ENCODE data around the gene ATP7B. TPM values are rescaled to one million over a fixed set of nuclear protein-coding genes. Genes with fewer than 3 reads are reported as not detected.
A peak's percentile ranks its signal among the peaks of the same experiment; 100 is the strongest.

ATP7B gene
- total RNA-seq, 2 experiments from 2014 or later = 0.40 to 0.76 TPM

DNA sequence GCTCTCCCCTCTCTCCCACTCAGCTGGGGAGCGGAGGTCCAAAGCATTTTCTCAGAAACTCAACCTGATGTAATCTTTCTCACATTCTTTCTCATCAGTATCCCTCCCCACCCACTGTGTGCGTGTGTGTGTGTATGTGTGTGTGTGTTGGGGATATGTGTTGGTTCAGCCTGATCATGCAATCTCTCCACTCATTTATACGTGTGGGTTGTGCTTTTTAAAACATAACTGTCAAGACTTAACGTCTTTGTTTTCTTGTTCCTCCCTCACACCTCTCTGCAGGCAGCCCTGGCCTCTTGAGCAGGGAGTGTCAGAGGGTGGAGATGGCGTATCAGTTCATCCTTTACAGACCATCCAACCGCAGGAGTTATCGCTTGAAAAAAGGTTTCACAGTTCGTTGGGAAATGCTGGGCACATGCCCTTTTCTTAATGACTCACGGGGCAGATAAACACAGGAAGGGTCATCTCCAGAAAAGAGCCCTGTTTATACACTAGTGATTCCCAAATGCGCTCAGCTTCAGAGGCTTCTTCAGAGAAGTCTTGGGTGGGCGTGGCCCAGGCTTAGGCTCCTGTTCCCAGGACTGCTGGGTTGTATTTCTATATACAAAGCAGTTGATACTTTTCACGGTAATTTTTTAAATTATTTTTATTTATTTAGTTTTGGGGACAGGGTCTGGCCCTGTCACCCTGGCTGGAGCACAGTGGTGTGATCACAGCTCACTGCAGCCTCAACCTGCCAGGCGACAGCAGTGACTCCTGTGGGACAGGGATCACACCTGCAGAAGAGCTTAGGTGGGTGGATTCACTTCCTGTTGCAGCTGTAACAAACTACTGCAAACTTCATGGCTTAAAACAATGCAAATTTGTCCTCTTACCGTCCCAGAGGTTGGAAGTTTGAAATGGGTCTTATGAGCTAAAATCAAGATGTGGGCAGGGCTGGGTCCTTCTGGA is 89.2 kb downstream of the ATP7B start:
- Histone ChIP-seq H3K9me2 (ENCODE audit: insufficient read depth, low read length) (no peaks in the 10 kb centered on the region), H4K20me1 (ENCODE audit: insufficient read depth, low read length) (no peaks in the 10 kb centered on the region), H3K4me3 (ENCODE audit: low read depth, low read length, poor library complexity, severe bottlenecking) (no peak overlapping the region), H3K9me3 (ENCODE audit: low read length) (no peaks in the 10 kb centered on the region), H3K27ac (ENCODE audit: low read depth, low read length, poor library complexity, severe bottlenecking) (no peak overlapping the region), H3K79me2 (ENCODE audit: insufficient read depth, low read depth, low read length) (no peaks in the 10 kb centered on the region), H3K4me2 (ENCODE audit: low read length) (peak overlapping the region; percentile 34), H2AFZ (ENCODE audit: low read length) (no peak overlapping the region), H3K4me1 (ENCODE audit: insufficient read depth, low read length, poor library complexity, severe bottlenecking) (peaks cover 21% of the 10 kb centered on the region), H3K36me3 (ENCODE audit: insufficient read depth, low read length) (no peaks in the 10 kb centered on the region)
- intact Hi-C loops (cut with micrococcal nuclease; ENCODE audit: unreplicated experiment) = no loop called here
- ChIA-PET CTCF (ENCODE audit: unreplicated experiment) (no interaction called here), POLR2A (interaction anchor here (0.6 to 3.5 kb wide), 2 partner anchors 9 to 456 kb away, joined by 5 to 20 read pairs; no protein-coding TSS in a partner anchor)
- DNase-seq (ENCODE audit: low spot score) = peak; percentile 61
- TF ChIP-seq, protein P1, sequence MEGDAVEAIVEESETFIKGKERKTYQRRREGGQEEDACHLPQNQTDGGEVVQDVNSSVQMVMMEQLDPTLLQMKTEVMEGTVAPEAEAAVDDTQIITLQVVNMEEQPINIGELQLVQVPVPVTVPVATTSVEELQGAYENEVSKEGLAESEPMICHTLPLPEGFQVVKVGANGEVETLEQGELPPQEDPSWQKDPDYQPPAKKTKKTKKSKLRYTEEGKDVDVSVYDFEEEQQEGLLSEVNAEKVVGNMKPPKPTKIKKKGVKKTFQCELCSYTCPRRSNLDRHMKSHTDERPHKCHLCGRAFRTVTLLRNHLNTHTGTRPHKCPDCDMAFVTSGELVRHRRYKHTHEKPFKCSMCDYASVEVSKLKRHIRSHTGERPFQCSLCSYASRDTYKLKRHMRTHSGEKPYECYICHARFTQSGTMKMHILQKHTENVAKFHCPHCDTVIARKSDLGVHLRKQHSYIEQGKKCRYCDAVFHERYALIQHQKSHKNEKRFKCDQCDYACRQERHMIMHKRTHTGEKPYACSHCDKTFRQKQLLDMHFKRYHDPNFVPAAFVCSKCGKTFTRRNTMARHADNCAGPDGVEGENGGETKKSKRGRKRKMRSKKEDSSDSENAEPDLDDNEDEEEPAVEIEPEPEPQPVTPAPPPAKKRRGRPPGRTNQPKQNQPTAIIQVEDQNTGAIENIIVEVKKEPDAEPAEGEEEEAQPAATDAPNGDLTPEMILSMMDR (conservative IDR thresholded peaks at IDR 0.05; ENCODE audit: low read length) = 0 out of 2 replicates have a peak, but pooled peaks have one; percentile 34
- no peak for TF ChIP-seq EZH2phosphoT487 (IDR thresholded peaks at IDR 0.05; ENCODE audit: borderline replicate concordance, low read depth, low read length)
- no TSS peak for BruUV-seq (replicated peaks)

DNA sequence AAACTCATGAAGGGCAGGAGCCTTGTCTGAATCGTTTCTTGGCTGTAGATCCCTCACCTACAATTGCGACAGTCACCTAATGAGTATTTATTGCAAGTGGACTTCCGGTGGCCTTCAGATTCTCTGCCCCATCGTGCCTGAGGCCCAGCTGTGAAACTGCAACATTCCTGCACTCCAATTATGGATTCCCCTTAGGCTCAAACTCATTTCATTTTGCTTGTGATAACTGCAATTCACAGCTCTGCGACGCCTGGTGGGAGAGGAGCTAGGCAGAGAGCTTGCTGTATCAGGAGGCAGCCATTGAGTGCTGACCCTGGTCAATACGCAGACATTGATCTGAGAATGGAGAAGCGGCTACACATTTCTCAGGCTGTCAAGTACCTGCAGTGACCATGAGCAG is 90.5 kb downstream of the ATP7B start:
- ChIA-PET CTCF (ENCODE audit: unreplicated experiment) (no interaction called here), POLR2A (interaction anchor here (1.0 to 3.5 kb wide), 2 partner anchors 8 to 9 kb away, joined by 3 to 20 read pairs; no protein-coding TSS in a partner anchor)
- Histone ChIP-seq H3K27ac (ENCODE audit: low read depth, low read length, poor library complexity, severe bottlenecking) (no peak overlapping the region), H3K4me3 (ENCODE audit: low read depth, low read length, poor library complexity, severe bottlenecking) (no peak overlapping the region), H3K36me3 (ENCODE audit: insufficient read depth, low read length) (no peaks in the 10 kb centered on the region), H3K4me1 (ENCODE audit: insufficient read depth, low read length, poor library complexity, severe bottlenecking) (peaks cover 21% of the 10 kb centered on the region), H3K9me3 (ENCODE audit: low read length) (no peaks in the 10 kb centered on the region), H3K4me2 (ENCODE audit: low read length) (no peak overlapping the region), H2AFZ (ENCODE audit: low read length) (no peak overlapping the region), H3K9me2 (ENCODE audit: insufficient read depth, low read length) (no peaks in the 10 kb centered on the region), H4K20me1 (ENCODE audit: insufficient read depth, low read length) (no peaks in the 10 kb centered on the region), H3K79me2 (ENCODE audit: insufficient read depth, low read depth, low read length) (no peaks in the 10 kb centered on the region)
- BruUV-seq (replicated peaks) = no TSS peak
- intact Hi-C loops (cut with micrococcal nuclease; ENCODE audit: unreplicated experiment) = no loop called here
- TF ChIP-seq EZH2phosphoT487 (IDR thresholded peaks at IDR 0.05; ENCODE audit: borderline replicate concordance, low read depth, low read length) = no peak
- TF ChIP-seq, protein P1 (conservative IDR thresholded peaks at IDR 0.05; ENCODE audit: low read length) = no peak
- no peak for DNase-seq (ENCODE audit: low spot score)

DNA sequence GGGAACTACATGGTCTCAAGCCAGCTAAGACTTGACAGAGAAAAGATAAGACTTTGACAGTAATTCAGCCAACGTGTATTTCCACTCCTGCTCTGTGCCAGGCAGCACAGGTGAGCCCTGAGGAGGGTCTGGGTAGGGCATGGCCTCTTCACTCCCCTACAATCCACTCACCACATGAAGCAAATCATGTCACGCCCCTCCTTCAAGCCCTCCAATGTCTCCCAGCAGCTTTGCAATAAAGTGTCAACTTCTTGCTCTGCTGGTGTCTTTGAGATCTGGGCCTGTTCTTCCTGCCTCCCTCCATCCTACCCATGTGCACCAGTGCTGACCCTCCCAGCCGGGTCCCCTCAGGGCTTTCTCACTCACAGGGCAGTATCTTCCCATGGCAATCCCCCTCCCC is 91.0 kb downstream of the ATP7B start:
- TF ChIP-seq, protein P1 (conservative IDR thresholded peaks at IDR 0.05; ENCODE audit: low read length) = no peak
- TF ChIP-seq EZH2phosphoT487 (IDR thresholded peaks at IDR 0.05; ENCODE audit: borderline replicate concordance, low read depth, low read length) = no peak
- ChIA-PET POLR2A (interaction anchor here (0.7 to 1.0 kb wide), 2 partner anchors 9 to 74 kb away, joined by 3 read pairs; no protein-coding TSS in a partner anchor), CTCF (ENCODE audit: unreplicated experiment) (no interaction called here)
- no peak for DNase-seq (ENCODE audit: low spot score)
- no peak overlapping the region for H2AFZ ChIP-seq (ENCODE audit: low read length)
- H3K4me2 ChIP-seq (ENCODE audit: low read length) = no peak overlapping the region
- no peaks in the 10 kb centered on the region for H3K36me3 ChIP-seq (ENCODE audit: insufficient read depth, low read length)
- no TSS peak for BruUV-seq (replicated peaks)
- H3K79me2 ChIP-seq (ENCODE audit: insufficient read depth, low read depth, low read length) = no peaks in the 10 kb centered on the region
- H3K4me1 ChIP-seq (ENCODE audit: insufficient read depth, low read length, poor library complexity, severe bottlenecking) = peaks cover 21% of the 10 kb centered on the region
- H3K9me2 ChIP-seq (ENCODE audit: insufficient read depth, low read length) = no peaks in the 10 kb centered on the region
- no peak overlapping the region for H3K4me3 ChIP-seq (ENCODE audit: low read depth, low read length, poor library complexity, severe bottlenecking)
- H3K27ac ChIP-seq (ENCODE audit: low read depth, low read length, poor library complexity, severe bottlenecking) = no peak overlapping the region
- H3K9me3 ChIP-seq (ENCODE audit: low read length) = no peaks in the 10 kb centered on the region
- intact Hi-C loops (cut with micrococcal nuclease; ENCODE audit: unreplicated experiment) = no loop called here
- H4K20me1 ChIP-seq (ENCODE audit: insufficient read depth, low read length) = no peaks in the 10 kb centered on the region
